Activated T-cell treated with anti-CD3 and anti-CD28 coated beads for 24 hours (primary cell): ENCODE measurements around the gene GPR141.
"Not testable (repeated sequence)": the region's sequence is repeated elsewhere in the genome, so short reads cannot be mapped to it uniquely, and the experiment has no call there.

Source experiments
- DNase-seq: peaks from one replicate; pipeline ENCODE4 v3.0.0-alpha.2; 2020; ENCODE audit warnings: low read depth

The GPR141 gene

DNA sequence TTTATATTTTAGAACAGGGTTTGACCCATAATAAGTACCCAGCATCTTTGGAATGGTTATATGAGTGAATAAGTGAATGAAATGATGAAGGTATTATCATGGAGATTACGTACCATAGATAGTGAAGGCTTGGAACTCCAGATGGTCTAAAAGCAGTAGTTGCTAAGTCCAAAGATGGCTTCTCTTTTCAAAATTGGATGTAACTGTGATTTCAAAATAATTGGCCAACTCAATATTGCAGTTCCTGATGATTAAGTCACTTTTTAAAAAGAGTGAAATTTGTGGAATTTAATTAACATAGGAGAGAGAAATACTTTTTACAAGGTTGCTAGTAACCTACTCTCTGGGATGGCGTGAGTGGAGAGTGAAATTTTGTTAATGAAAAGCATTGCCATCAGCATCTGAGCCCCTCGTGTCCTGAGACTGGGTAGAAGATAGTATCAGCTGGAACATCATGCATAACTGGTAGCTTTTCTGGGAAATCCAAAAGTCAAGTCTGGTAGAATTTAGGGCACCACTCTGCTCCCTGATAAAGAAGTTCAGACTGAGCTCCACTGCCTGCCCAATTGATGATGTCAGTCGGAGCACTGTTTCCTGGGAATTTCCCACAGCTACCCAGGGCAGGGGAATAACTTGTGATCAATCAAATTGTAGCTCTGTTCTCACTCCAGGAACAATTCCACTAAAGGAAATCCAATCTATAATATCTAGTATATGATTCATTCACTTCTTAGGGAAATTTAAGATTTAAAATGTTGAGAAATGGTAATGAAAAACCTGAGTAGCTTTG lies 3.2 kb downstream of the GPR141 start:
- no peak for DNase-seq

DNA sequence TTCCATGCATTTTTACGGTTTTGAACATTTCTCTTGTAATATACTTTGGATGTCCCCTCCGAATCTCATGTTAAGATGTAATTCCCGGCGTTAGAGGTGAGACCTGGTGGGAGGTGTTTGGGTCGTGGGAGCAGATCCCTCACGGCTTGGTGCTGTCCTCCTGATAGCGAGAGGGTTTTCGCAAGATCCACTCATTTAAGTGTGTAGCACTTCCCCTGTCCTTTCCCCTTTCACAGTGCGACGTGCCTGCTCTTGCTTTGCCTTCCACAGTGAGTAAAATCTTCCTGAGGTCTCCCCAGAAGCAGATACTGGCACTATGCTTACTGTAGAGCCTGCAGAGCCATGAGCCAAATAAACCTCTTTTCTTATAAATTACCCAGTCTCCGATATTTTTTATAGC lies 6.6 kb downstream of the GPR141 start:
- DNase-seq = no peak

DNA sequence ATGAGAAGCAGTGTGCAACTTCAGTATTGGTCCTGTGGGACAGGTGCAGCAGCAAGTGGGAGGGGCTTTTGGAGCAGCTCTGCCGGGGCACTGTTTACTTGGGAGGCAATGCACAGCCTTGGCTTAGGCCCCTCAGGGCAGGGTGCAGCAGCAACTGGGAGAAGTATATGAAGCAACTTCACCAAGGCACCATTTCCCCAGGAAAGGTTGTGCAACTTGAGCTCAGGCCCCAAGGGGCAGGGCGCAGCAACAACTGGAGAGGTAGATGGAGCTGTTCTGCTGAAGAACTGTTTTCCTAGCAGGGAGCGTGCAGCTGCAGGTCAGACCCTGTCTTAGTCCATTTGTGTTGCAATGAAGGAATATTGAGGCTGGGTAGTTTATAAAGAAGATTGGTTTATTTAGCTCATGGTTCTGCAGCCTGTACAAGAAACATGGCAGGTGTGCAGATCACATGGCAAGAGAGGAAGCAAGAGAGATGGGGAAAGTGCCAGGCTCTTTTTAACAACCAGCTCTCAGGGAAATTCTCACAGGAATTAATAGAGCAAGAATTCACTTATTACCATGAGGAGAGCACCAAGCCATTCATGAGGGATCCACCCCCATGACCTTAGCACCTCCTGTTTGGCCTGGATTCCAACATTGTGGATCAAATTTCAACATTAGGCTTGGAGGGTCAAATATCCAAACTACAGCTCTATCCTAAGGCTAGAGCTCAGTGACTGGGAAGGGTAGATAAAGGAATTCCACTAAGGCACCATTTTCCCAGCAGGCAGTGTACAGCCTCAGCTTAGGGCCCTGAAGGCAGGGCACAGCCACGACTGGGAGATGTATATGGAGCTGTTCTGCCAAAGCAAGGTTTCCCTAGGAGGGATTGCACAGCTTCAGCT lies 10.9 kb downstream of the GPR141 start:
- DNase-seq = no peak

DNA sequence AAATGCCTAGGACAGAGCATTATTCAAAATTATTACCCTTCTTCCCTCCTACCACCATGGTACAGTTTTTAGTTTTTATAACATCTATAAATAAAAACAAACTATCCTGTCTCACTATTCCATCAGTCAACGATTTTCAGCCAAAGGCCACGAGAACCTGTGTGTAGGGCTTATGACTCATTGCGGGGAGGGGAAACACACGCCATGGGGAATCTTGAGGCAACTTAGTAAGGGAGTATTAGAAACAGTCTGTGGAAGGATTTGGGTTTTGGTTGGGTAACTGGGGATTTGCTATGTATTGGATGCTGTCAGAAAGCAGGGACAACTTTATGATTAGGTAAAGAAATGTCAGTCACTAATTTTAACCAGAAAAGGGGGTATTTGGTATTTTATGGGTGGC lies 14.7 kb downstream of the GPR141 start:
- DNase-seq = no peak

DNA sequence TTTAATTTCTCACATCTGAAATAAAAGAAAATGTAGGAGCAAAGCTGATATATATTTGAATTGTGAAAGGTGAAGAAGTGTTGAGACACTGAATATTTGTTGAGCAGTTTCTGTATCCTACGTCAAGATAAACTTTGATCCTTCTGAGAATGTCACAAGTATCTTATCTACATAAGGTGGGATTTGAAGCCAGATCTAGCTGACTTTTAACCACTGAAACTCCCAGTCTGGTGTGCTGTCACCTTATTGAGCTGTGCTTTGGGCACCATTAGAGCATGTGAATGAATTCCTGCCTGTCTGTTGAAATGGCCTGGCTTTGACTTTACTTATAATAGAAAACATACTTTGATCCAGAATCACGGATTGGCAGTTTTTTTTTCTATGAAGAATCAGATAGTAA lies 15.2 kb downstream of the GPR141 start:
- DNase-seq = no peak

DNA sequence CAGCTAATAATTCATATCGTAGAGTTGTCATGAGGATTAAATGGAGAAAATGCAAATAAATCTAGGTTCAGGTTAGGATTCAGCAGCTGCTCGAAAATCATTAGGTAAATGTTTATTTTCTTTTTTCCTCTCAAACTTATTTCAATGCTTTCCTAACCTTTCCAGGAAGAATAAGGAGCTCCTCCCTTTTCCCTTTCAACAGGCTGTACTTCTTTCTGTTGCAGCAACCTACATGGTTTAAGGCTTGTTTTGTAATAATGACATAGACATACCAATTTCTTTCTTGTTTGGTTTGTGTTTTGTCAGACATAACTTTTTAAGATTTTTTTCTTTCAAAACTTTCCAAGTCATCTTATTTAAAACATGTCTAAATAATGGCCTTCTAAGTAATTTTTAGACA lies 18.2 kb downstream of the GPR141 start:
- no peak for DNase-seq

DNA sequence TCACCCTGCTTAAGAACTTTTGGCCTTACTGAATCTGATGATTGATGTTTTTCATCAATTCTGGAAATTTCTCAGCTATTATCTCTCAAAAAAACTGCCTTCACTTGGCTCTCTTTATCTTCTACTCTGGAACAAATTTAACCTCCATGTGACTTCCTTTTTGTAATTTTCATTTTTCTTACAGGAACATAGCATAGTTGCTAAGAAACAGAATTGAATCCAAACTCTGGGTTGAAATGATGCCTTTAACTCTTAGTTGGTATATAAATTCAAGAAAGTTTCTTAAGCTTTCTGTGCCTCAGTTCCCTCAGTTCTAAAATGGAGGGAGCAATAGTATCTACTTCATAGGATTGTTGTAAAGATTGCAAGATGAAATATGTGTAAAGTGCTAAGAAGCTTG lies 19.8 kb downstream of the GPR141 start:
- DNase-seq = no peak

DNA sequence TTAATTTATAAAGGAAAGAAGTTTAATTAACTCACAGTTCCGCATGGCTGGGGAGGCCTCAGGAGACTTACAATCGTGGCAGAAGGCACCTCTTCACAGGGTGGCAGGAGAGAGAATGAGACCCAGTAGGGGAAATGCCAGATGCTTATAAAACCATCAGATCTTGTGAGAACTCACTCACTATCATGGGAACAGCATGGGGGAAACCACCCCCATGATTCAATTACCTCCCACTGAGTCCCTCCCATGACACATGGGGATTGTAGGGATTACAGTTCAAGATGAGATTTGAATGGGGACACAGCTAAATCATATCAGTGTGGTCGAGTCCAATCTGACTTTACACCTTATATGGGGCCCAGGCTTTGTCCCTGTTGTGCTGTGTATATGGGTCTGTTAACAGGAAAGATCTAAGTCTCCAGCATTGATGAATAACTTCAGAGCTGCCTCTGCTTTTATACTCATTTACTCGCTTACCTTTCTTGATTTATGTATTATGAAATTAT lies 20.8 kb downstream of the GPR141 start:
- DNase-seq = not testable (repeated sequence)

DNA sequence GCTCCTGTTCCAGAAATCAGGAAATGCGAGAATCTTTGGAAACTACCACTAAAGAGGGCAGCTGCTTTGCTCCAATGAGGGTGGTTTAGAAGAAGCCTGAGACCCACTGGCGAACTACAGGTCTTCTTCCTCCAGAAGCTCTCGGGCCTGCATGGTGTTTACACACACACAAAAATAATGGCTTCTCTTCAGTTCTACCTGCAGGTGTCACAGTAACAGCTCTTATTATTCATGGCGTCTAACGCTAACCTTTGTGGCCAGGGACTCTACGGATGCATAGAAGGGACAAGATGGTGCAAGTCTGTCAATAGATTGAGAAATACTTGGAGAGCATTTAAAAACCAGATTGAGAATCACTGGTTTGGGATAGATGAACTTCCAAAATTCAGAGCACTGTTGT lies 22.4 kb downstream of the GPR141 start:
- no peak for DNase-seq

DNA sequence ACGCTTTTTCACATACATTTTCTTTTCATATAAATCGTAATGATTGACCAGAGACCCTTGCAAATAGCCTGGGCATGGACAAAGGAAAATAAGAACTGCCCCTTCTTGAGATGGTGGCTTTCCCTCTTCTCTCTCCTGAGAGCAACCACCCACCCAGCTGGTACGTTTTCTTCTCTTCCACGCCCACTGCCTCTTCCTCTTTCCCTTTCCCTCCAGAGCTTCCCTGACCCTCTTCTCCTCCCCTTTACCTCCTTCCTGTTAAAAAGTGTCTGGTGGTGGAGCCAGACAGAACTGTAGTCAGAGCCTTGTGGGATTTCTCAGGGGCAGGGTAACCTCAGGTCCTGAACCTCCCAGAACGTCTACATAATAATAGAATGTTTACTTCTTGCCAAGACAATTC lies 23.2 kb downstream of the GPR141 start:
- no peak for DNase-seq

DNA sequence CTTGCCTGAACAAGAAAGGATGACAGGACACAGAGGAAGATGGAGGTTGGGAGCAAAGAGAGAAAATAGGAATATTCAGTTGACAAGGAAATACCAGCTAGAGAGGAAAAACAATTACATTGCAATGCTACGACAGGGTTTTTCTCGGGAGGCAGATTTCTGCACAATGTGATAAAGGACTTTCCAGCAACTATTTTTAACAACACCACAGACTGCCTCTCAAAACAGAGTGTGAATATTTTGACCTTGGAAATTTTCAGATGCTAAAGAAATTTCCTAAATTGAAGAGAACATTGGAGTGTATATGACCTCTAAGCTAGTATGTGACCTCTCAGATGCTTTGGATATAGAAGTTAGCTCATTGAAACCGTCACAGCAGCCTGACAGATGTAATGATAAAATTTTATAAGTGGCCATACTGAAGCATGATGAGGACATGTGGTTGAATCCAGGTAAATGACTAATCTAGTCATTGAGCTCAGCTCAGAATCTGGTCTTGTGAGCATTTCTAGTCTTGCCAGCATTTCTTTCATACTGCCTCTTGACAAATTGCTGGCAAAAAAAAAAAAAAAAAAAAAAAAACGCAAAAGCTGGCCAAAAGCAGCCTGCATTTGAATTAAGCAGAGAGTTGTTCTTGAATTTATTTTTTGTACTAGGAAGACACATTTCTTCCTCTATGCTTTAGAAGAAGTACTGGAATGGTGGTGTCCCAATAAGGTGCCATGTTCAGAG lies 24.4 kb downstream of the GPR141 start:
- no peak for DNase-seq

DNA sequence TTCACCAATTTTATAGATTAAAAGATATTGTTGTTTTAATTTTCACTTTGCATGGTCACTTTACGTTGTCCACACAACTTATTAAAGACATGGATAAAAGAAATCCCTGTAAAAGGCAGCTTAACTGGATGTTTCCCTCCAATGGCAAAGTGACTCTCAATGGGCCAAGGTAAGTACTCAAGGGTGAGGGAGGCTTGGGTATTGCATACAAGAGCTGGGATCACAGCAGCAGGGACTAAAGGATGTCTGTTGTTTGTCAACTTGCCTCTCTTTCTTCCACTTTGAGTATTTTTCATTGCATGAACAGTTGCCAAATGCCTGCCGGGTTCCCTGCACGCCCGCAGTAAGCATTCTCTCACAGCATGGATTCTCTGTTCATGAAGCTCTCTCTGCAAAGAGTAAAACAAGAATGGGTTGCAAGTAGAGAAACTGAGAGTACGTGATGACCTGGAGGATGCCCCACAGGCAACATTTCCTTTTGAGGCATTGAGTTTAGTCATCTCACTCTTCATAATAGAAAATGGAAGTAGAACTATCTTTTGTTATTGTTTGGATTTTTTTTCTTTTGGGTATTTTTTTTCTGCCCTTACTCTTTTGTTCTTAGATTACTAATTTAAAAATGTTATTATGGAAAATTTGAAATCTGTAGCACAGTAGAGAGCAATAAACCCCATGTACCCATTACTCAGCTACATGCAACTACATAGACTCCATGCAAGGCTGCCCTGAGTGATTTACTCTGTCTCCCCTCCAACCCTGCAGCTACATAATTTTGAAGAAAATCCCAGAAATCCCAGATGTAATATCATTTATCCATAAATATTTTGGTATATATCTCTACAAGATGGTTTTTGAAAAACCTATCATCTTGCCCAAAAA lies 26.3 kb downstream of the GPR141 start:
- DNase-seq = no peak

DNA sequence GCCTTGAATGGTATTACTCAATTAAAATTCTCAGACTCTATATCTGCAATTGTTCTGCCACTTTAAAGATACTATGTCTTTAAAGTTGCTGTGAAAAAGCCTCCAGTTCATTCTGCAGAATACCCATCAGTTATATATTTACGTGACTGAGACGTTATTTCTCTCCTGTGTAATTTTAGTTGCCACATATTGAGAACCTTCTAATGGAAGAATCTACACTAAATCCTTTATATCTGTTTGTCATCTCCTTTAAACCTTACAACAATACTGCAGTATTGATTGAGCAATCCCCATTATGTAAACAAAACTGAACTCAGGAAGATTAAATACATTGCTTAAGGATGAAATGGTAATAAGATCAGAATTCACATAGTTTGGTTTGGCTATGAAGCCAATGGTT lies 30.0 kb downstream of the GPR141 start:
- DNase-seq = no peak

DNA sequence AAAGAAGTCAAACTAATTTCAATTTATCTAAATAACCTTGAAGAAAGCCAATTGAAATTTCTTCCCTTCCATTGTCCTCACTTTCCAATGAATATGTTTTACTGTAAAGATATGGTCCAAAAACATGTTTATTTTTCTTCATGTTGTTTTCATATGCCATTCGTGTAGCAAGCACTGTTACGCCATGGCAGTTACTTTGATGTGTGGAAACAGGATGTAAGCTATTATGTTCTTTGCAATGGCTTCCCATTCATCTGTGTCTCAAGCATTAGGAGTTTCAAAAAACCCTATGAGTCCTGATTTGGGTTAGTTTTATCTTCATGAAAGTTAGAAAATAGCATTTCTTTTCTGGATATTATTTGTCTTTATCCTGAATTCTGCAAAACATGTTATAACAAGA lies 31.0 kb downstream of the GPR141 start:
- no peak for DNase-seq

DNA sequence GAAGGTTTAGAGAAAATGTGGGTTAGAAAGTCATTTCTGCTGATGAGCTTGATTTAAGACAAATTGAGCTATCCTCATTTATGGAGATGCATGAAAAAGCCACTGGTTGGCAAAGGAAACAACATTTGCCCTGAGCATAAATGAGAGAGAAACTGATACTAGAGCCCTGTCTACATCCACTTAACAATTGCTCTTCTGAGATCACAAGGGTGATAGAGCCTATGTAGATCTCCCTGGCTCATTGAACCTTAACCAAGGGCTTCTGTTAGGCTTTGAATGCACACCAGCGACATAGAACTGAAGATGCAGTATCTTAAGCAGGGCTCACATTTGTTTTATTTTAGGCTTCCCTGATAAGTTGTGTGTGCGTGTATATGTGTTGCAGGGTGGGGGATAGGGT lies 35.0 kb downstream of the GPR141 start:
- DNase-seq = no peak

DNA sequence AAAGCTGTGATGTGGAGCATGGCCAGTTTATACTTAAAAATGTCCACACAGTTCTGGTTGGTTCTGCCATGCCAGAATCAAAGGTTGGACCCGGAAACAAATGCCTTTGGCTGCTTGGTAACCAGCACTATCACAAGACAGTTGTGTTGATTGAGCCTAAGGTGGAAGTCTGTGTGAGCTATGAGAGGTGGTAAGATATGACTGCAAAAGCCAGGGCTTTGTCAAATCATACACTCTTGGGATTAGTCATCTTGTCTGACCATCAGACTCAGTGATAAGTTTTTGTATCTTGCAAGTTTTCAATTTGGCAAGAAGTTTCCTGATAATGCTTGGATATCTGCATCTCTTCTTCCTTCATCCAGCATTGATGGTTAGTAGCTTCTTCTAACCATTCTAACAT lies 35.5 kb downstream of the GPR141 start:
- no peak for DNase-seq

DNA sequence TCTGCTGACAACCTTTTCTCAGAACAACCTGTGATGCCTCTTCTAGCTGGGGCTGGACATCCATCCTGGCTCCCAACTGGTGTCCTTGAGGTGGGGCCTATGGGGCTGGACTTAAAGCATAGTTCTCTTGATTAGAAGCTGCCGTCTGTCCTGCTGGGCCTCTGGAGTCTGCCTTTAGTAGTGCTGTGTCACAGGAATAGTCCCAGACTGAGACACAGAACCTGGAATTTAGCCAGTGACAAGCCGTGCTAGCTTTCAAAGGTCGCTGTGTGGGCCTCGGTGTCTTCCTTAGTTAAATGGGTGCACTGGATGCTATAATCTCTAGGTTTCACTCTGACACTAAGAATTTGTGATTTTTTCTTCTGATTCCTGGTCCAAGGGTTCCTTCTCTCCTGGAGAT lies 41.2 kb downstream of the GPR141 start:
- no peak for DNase-seq

DNA sequence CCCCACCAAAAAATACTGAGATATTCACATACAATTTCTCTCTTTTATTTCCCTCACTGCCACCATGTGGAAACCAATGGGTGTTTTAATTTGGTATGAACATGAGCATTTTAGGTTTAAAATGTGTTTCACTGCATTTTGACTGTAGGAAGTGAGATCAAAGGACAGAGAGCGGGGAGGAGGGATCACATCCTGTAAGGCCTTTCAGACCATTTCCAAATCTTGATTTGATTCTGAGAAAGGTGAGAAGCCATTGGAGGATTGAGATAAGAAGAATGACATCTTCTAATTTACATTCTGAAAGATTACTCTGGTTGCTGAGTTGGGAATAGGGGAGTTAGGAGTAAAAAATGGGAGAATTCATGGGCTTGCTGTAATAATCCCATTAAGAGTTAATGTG lies 42.5 kb downstream of the GPR141 start:
- no peak for DNase-seq

DNA sequence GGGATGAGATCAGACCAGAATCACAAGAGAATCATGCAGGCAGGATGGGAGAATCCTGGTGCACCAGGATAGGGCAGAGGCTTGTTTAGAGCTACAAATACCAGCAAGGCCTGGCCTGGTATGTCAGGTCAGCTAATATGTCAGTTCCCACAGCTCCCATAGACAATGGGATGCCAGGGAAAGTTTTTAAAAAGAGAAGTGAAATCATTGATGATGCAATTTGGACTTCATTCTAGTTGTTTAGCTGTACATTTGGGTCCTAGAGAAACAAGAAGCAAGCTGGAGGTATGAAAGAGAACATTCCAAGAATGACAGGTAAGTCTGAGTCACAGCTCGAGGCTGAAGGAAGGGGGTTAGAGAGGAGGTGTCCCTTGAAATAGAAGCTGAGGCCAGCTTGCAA lies 45.2 kb downstream of the GPR141 start:
- DNase-seq = no peak

DNA sequence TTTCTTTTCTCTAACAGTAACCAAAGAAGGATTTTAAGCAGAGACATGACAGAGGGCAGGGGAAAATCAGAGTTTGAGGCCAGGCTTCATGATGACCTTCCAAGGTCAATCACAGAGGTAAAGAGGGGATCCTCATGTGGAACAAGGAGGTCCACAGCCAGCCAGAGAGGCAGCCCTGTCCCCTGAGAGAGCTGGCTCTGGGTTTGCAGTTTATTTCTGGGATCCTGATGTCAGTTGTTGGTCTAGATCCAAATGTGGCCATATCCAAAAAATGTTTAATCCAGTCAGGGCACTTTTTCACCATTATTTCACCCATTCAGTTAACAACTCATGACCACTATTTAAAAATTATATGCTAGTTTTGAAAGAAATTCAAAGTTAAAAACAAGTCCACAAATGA lies 45.6 kb downstream of the GPR141 start:
- no peak for DNase-seq

DNA sequence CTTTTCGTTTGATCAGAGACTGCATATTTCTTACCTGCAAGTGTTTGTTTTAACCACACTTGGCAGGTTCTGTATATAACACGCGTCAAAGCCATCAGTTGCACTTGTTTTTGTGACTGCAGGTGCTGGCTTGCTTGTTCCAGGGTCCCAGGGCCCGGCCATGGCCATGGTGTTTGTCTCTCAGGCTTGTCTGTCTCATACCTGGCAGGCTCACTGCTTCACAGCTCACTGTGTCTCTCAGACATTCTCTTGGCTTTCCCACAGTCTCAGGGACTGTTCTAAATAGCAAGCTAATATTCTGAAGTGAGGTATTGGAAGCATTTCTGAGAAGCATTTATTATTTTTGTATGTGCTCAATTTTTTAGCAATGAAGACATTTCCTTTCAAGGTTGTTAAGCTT lies 46.9 kb downstream of the GPR141 start:
- no peak for DNase-seq

DNA sequence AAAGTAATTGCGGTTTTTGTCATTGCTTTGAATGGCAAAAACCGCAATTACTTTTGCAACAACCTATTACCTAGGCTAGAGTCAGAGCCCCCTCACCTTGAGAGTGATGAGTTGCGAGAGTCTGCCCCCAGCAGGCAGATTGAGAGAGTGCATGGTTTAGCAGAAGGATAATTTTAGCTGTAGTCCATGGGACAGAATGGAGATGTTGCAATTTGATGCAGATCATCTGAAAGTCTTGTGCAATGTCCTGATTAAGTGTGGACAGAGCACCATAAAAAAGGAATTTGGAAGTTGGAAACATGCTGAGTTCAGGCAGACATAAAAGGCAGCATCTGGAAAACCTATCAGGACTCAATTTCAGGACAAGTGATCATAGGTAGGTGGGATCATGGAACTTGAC lies 48.7 kb downstream of the GPR141 start:
- DNase-seq = no peak
